MCF 10A (cell line): ENCODE results near the gene IGFBP2. TPM values are rescaled to one million over a fixed set of nuclear protein-coding genes. Genes with fewer than 3 reads are reported as not detected.

Source experiments
- BruUV-seq: library from RNA; stranded (reverse); fragments of 400-500 nt; replicated peaks from 2 replicates; lab custom pipeline; 2021; lab: Mats Ljungman, UMichigan
- CTCF ChIA-PET: fragments of 300-600 bp; sonication (Branson Sonifier 250); formaldehyde crosslinking; extraction: SDS; loops from one replicate; lab custom pipeline; 2021; ENCODE audit warnings: antibody characterized with exemption, inconsistent platforms; lab: Yijun Ruan, JAX
- POLR2A ChIA-PET: fragments of 300-600, 350-650 bp; sonication (Branson Sonifier 250); formaldehyde crosslinking; extraction: SDS; loops from one replicate; lab custom pipeline; 2020; ENCODE audit warnings: antibody characterized with exemption, inconsistent platforms; lab: Yijun Ruan, JAX
- DNase-seq: peaks from one replicate; pipeline ENCODE4 v3.0.0-alpha.2; 2018; ENCODE audit not compliant: unreplicated experiment
- H3K27ac Mint-ChIP-seq: one replicate; pipeline ENCODE4 v1.8.0; 2022; ENCODE audit warnings: mild to moderate bottlenecking, low read depth, mixed read lengths; ENCODE audit not compliant: unreplicated experiment
- H3K27me3 Mint-ChIP-seq: one replicate; pipeline ENCODE4 v1.8.0; 2022; ENCODE audit warnings: mixed read lengths; ENCODE audit not compliant: insufficient read depth, unreplicated experiment
- H3K36me3 Mint-ChIP-seq: one replicate; pipeline ENCODE4 v1.8.0; 2022; ENCODE audit warnings: mild to moderate bottlenecking, moderate library complexity, mixed read lengths; ENCODE audit not compliant: insufficient read depth, unreplicated experiment
- H3K4me1 Mint-ChIP-seq: one replicate; pipeline ENCODE4 v1.8.0; 2022; ENCODE audit warnings: mixed read lengths; ENCODE audit not compliant: insufficient read depth, unreplicated experiment
- H3K4me3 Mint-ChIP-seq: one replicate; pipeline ENCODE4 v1.8.0; 2022; ENCODE audit warnings: mild to moderate bottlenecking, moderate library complexity, mixed read lengths; ENCODE audit not compliant: unreplicated experiment
- H3K9me3 Mint-ChIP-seq: one replicate; pipeline ENCODE4 v1.8.0; 2022; ENCODE audit warnings: mixed read lengths; ENCODE audit not compliant: unreplicated experiment
- CTCF ChIP-seq: fragments of 200-600 bp; IDR thresholded peaks from one replicate; pipeline ENCODE4 v1.8.0; 2022; ENCODE audit warnings: antibody characterized with exemption, mild to moderate bottlenecking; ENCODE audit not compliant: unreplicated experiment
- intact Hi-C: fragments of 100-400 bp; cut with micrococcal nuclease; formaldehyde crosslinking; loops from 2 replicates; pipeline ENCODE4 v1.14.1; 2022
- total RNA-seq: library from RNA; stranded (reverse); gene quantifications from 2 replicates; pipeline ENCODE4 v1.2.3, GENCODE V29; 2022

IGFBP2 gene
- total RNA-seq, 1 experiment from 2014 or later, result 32.0 TPM

- no peak overlapping the region for H3K27ac Mint-ChIP-seq
- H3K4me1 Mint-ChIP-seq, result peaks cover 13% of the 10 kb centered on the region
- H3K36me3 Mint-ChIP-seq, result no peaks in the 10 kb centered on the region
- H3K9me3 Mint-ChIP-seq, result no peaks in the 10 kb centered on the region
- no peak for TF ChIP-seq CTCF
- no peak overlapping the region for H3K4me3 Mint-ChIP-seq
- intact Hi-C loops, result no loop called here
- BruUV-seq, result no TSS peak
- DNase-seq, result no peak
- H3K27me3 Mint-ChIP-seq, result peaks cover 18% of the 10 kb centered on the region
- ChIA-PET CTCF (interaction anchor here (1.2 kb wide), 1 partner anchor 90 kb away, joined by 4 read pairs; no protein-coding TSS in a partner anchor), POLR2A (no interaction called here)
Observed at GRCh38 chr2:216606551-216607276, 26.5 kb upstream of the IGFBP2 start.

GRCh38 chr2:216607277-216607560 lies 26.0 kb upstream of the IGFBP2 start:
- no peaks in the 10 kb centered on the region for H3K36me3 Mint-ChIP-seq
- no peak for DNase-seq
- no TSS peak for BruUV-seq
- H3K27me3 Mint-ChIP-seq, result peaks cover 18% of the 10 kb centered on the region
- H3K9me3 Mint-ChIP-seq, result no peaks in the 10 kb centered on the region
- TF ChIP-seq CTCF, result no peak
- no peak overlapping the region for H3K27ac Mint-ChIP-seq
- no peak overlapping the region for H3K4me3 Mint-ChIP-seq
- intact Hi-C loops, result no loop called here
- H3K4me1 Mint-ChIP-seq, result peaks cover 13% of the 10 kb centered on the region
- ChIA-PET CTCF (no interaction called here), POLR2A (no interaction called here)

GRCh38 chr2:216608525-216608924 lies 24.7 kb upstream of the IGFBP2 start:
- intact Hi-C loops, result no loop called here
- no TSS peak for BruUV-seq
- POLR2A ChIA-PET, result no interaction called here
- Mint-ChIP-seq H3K4me1 (peaks cover 6% of the 10 kb centered on the region), H3K4me3 (no peak overlapping the region), H3K9me3 (no peaks in the 10 kb centered on the region), H3K36me3 (no peaks in the 10 kb centered on the region), H3K27ac (no peak overlapping the region), H3K27me3 (peaks cover 18% of the 10 kb centered on the region)
- CTCF ChIA-PET, result interaction anchor here (1.0 kb wide), 1 partner anchor 16 kb away, joined by 3 read pairs; no protein-coding TSS in a partner anchor
- no peak for DNase-seq
- no peak for TF ChIP-seq CTCF

GRCh38 chr2:216615298-216616082 lies 17.7 kb upstream of the IGFBP2 start:
- H3K4me1 Mint-ChIP-seq, result peaks cover 10% of the 10 kb centered on the region
- H3K27ac Mint-ChIP-seq, result no peak overlapping the region
- no peaks in the 10 kb centered on the region for H3K9me3 Mint-ChIP-seq
- no peaks in the 10 kb centered on the region for H3K36me3 Mint-ChIP-seq
- CTCF ChIA-PET, result interaction anchor here (0.6 to 1.0 kb wide), 2 partner anchors 49 to 96 kb away, joined by 3 to 5 read pairs; no protein-coding TSS in a partner anchor
- H3K27me3 Mint-ChIP-seq, result no peaks in the 10 kb centered on the region
- BruUV-seq, result no TSS peak
- TF ChIP-seq CTCF, result no peak
- intact Hi-C loops, result no loop called here
- no peak for DNase-seq
- no peak overlapping the region for H3K4me3 Mint-ChIP-seq
- POLR2A ChIA-PET, result no interaction called here
